CD4-positive, alpha-beta T cell treated with Interleukin-17A for 4 hours (primary cell): Measurements from ENCODE around the gene OSBPL9.
"Not testable (repeated sequence)": the region's sequence is repeated elsewhere in the genome, so short reads cannot be mapped to it uniquely, and the experiment has no call there.

Experiments used
- DNase-seq: peaks from one replicate; pipeline ENCODE4 v3.0.0-alpha.2; 2020; ENCODE audit warnings: mixed read lengths

Gene OSBPL9

GRCh38 chr1:51799372-51799771 lies 182.5 kb downstream of the OSBPL9 start:
- DNase-seq: no peak

GRCh38 chr1:51814513-51814912 lies 197.6 kb downstream of the OSBPL9 start:
- DNase-seq: no peak

- DNase-seq: no peak
Measured at GRCh38 chr1:51818487-51818886, 201.6 kb downstream of the OSBPL9 start.

- not testable (repeated sequence) for DNase-seq
Measured at GRCh38 chr1:51819021-51819420, 202.1 kb downstream of the OSBPL9 start.

GRCh38 chr1:51819810-51820209 lies 202.9 kb downstream of the OSBPL9 start:
- no peak for DNase-seq

GRCh38 chr1:51829058-51829457 lies 212.2 kb downstream of the OSBPL9 start:
- DNase-seq: no peak

- DNase-seq: no peak
Measured at GRCh38 chr1:51833700-51834099, 216.8 kb downstream of the OSBPL9 start.

GRCh38 chr1:51837243-51837642 lies 220.4 kb downstream of the OSBPL9 start:
- DNase-seq: no peak
